Lower leg skin (tissue), 3 donors: ENCODE data around the gene PLAC8L1.

Experiments used
- POLR2A ChIP-seq, 2 donors: fragments of 450-650 bp; IDR thresholded peaks; one replicate each; pipeline ENCODE4 v1.6.1; 2016 to 2017; ENCODE audit warnings: antibody characterized with exemption in 2 of 2, mild to moderate bottlenecking in 1 of 2, moderate library complexity in 1 of 2
- TF ChIP-seq, protein P1 (sequence below), 3 donors: fragments of 450-650 bp; IDR thresholded peaks; one replicate each; pipeline ENCODE4 v1.5.1; 2016; ENCODE audit warnings: antibody characterized with exemption in 3 of 3, mild to moderate bottlenecking in 3 of 3, moderate library complexity in 2 of 3

DNA sequence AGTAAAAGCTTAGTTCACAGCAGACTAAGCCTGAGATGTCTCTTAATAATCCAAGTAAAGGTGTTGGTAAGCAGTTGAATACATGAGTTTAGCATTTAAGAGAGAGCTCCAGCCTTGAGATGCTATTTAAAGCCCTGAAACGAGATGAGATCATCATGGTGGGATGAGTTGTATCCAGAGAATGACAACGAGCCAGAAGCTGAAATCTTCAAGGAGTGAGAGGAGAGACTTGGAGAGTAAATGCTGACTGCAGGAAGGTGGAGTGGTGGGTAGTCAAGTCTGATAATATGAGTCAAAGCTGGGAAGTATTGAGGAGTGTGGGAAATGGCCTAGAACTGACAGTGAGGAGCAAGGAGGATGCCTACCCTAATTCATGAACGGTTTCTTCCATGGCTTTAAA lies 53.7 kb downstream of the PLAC8L1 start:
- TF ChIP-seq, protein P1, sequence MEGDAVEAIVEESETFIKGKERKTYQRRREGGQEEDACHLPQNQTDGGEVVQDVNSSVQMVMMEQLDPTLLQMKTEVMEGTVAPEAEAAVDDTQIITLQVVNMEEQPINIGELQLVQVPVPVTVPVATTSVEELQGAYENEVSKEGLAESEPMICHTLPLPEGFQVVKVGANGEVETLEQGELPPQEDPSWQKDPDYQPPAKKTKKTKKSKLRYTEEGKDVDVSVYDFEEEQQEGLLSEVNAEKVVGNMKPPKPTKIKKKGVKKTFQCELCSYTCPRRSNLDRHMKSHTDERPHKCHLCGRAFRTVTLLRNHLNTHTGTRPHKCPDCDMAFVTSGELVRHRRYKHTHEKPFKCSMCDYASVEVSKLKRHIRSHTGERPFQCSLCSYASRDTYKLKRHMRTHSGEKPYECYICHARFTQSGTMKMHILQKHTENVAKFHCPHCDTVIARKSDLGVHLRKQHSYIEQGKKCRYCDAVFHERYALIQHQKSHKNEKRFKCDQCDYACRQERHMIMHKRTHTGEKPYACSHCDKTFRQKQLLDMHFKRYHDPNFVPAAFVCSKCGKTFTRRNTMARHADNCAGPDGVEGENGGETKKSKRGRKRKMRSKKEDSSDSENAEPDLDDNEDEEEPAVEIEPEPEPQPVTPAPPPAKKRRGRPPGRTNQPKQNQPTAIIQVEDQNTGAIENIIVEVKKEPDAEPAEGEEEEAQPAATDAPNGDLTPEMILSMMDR (IDR thresholded peaks at IDR 0.05), result no peak
- TF ChIP-seq POLR2A (IDR thresholded peaks at IDR 0.05), result no peak
